K562 (cell line): Measurements from ENCODE around the gene IQCC. TPM values are rescaled to one million over a fixed set of nuclear protein-coding genes. Genes with fewer than 3 reads are reported as not detected.

Experiments used
- AFF4 ChIP-seq: sonication (generic); formaldehyde crosslinking; IDR thresholded peaks from 2 replicates; pipeline ENCODE4 v1.8.0; 2023; ENCODE audit warnings: mild to moderate bottlenecking, missing genetic modification reagents
- HNRNPL ChIP-seq: fragments of 200-400 bp; formaldehyde crosslinking; IDR thresholded peaks from 2 replicates; pipeline ENCODE4 v1.6.1; 2017; ENCODE audit warnings: low read depth, mild to moderate bottlenecking, low read length
- KDM2B ChIP-seq: fragments of 250-450 bp; sonication (Bioruptor Pico); IDR thresholded peaks from 2 replicates; pipeline ENCODE4 v1.8.0; 2021; ENCODE audit warnings: mild to moderate bottlenecking, moderate library complexity
- MTF1 ChIP-seq: fragments of 250-450 bp; sonication (Bioruptor Pico); IDR thresholded peaks from 2 replicates; pipeline ENCODE4 v1.9.0; 2021; ENCODE audit warnings: moderate library complexity, mild to moderate bottlenecking, inconsistent platforms, borderline replicate concordance
- NR2C1 ChIP-seq, 2 experiments: fragments of 450-650 bp; IDR thresholded peaks; 2 replicates each; pipeline ENCODE4 v1.6.1; 2017; ENCODE audit warnings: mild to moderate bottlenecking in 2 of 2, antibody characterized with exemption in 1 of 2, inconsistent platforms in 1 of 2, missing compliant biosample characterization in 1 of 2, missing genetic modification characterization in 1 of 2
- POLR2B ChIP-seq: fragments of 450-650 bp; IDR thresholded peaks from 2 replicates; pipeline ENCODE4 v1.6.1; 2018; ENCODE audit warnings: low read depth; ENCODE audit not compliant: partially characterized antibody
- SMAD4 ChIP-seq: fragments of 250-450 bp; sonication (Bioruptor Pico); conservative IDR thresholded peaks from 2 replicates; pipeline ENCODE4 v1.8.0; 2021; ENCODE audit warnings: inconsistent platforms, mild to moderate bottlenecking, moderate library complexity
- TCF7L2 ChIP-seq: fragments of 150-350 bp; IDR thresholded peaks from 2 replicates; pipeline ENCODE4 v1.6.1; 2016; ENCODE audit warnings: low read depth, mild to moderate bottlenecking, low read length, moderate library complexity
- ZNF318 ChIP-seq, 2 experiments: fragments of 450-650 bp; IDR thresholded peaks; 2 replicates each; pipeline ENCODE4 v1.6.1; 2016; ENCODE audit warnings: mild to moderate bottlenecking in 2 of 2, borderline replicate concordance in 1 of 2, low read depth in 1 of 2, moderate library complexity in 1 of 2
- ZNF586 ChIP-seq: fragments of 450-650 bp; formaldehyde crosslinking; conservative IDR thresholded peaks from 2 replicates; pipeline ENCODE4 v1.4.0; 2020; ENCODE audit warnings: mild to moderate bottlenecking, moderate library complexity
- ZNF740 ChIP-seq, 3 experiments: fragments of 200-800 bp in 1 of 3; sonication (Bioruptor generic) in 1 of 3; sonication (generic) in 1 of 3; formaldehyde crosslinking in 1 of 3; IDR thresholded peaks; 2 replicates each; pipeline versions ENCODE4 v1.6.1 to v1.8.0; 2016 to 2022; ENCODE audit warnings: mild to moderate bottlenecking in 2 of 3, missing compliant biosample characterization in 2 of 3, missing genetic modification characterization in 2 of 3, missing genetic modification reagents in 1 of 3
- polyA plus RNA-seq, 8 experiments: library from polyadenylated mRNA; depleted of rRNA in 4 of 8; stranded (reverse) in 5 of 8; unstranded in 3 of 8; fragments of >200 nt; fragmentation: Nextera tagmentation in 2 of 8; fragmentation: Illumina TruSeq in 1 of 8; extraction: Ambion mirVana in 2 of 8; extraction: Trizol in 1 of 8; gene quantifications; 2 replicates each; pipeline versions ENCODE4 v1.2.1 to v1.2.3, GENCODE V29; 2011 to 2014; ENCODE audit warnings: inconsistent platforms in 1 of 8, missing spikeins in 1 of 8
- total RNA-seq, 7 experiments: library from RNA; depleted of rRNA in 6 of 7; stranded (reverse); fragments of >200 nt in 6 of 7; fragmentation: Illumina TruSeq in 2 of 7; extraction: Trizol in 2 of 7; gene quantifications; 2 replicates each; pipeline versions ENCODE4 v1.2.1 to v1.2.3, GENCODE V29; 2011 to 2021; ENCODE audit warnings: low replicate concordance in 1 of 7

IQCC gene
- total and polyA plus RNA-seq, 9 of the 15 experiments (the other 6 are each of a cell fraction or from before 2014, with no cell fraction given) = 8.1 to 16.5 (median 10.7) TPM

GRCh38 chr1:32220746-32221580, 15.5 kb downstream of the IQCC start (continued):
- TF ChIP-seq KDM2B (CRISPR knock-in tag) = no peak
- TF ChIP-seq AFF4 (CRISPR knock-in tag) = no peak
- no peak for TF ChIP-seq MTF1 (CRISPR knock-in tag)
- no peak for TF ChIP-seq HNRNPL
- TF ChIP-seq ZNF586 = no peak
- TF ChIP-seq ZNF318 (IDR thresholded peaks at IDR 0.05; ENCODE audit: borderline replicate concordance in 1 of 2, low read depth in 1 of 2) = no peak
- TF ChIP-seq TCF7L2 = no peak
- TF ChIP-seq ZNF740 (CRISPR knock-in tag; IDR thresholded peaks at IDR 0.05) = peak; percentile 68; the same call in 1 of the 2 replicates
- TF ChIP-seq ZNF740 (tag; IDR thresholded peaks at IDR 0.05) = no peak; a peak in 1 of 4 replicates
- TF ChIP-seq SMAD4 = peak; percentile 50; the same call in 1 of the 2 replicates
- no peak for TF ChIP-seq POLR2B
- TF ChIP-seq NR2C1 (IDR thresholded peaks at IDR 0.05) = no peak
- no peak for TF ChIP-seq NR2C1 (tag; IDR thresholded peaks at IDR 0.05)
